IPS DF 19.7 (cell line): ENCODE measurements around the gene PCSK7.
"Not testable (repeated sequence)": the region's sequence is repeated elsewhere in the genome, so short reads cannot be mapped to it uniquely, and the experiment has no call there.

ENCODE experiments used
- DNase-seq: peaks from one replicate; pipeline ENCODE4 v3.0.0-alpha.2; 2013; ENCODE audit warnings: low read depth, low spot score

Gene PCSK7

DNA sequence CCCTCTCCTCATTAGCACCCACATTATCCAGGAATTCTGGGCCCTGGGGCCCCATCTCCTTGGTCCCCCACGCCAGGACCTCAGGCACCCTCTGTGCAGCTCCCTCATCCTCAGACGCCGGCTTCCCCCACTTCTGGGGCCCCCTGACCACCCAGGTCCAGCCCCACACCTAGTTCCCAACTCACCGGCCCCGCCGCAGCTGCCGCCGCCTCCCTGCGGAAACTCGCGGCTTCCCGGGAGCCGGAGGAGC is at the start of gene PCSK7:
TSS of gene PCSK7 (minus strand) at position 232 of the 250 bp plus-strand sequence. CDS start 2,229 bp downstream, outside the sequence.
- no peak for DNase-seq

GRCh38 chr11:117281159-117281558 is 49.3 kb upstream of the PCSK7 start:
- DNase-seq = no peak

DNA sequence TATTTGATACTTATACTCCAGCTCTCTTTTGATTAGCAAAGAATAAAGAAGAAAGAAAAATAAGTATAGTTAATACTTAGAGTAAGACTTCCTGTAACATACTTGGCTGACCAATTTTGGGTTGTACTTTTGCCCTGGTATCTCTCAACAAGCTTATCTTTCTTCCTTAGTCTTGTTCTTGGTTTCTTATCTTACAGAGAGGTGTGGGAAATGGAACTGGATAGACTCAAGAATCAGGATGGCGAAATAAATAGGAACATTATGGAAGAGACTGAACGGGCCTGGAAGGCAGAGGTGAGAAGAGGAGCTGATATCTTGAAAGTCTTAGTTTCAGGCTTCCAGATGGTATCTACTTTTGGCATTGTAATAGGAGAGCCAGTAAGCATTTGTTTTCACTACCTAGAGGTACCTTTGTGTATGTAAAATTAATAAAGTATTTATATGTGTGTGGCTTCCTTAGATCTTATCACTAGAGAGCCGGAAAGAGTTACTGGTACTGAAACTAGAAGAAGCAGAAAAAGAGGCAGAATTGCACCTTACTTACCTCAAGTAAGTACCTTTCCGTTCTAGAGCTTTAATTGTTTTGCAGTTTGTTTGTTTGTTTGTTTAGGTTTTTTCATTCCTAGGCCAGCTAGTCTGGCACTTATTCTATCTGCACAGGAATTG is 48.0 kb upstream of the PCSK7 start:
- no peak for DNase-seq

- DNase-seq = no peak
Measured at GRCh38 chr11:117278347-117278746, 46.5 kb upstream of the PCSK7 start.

DNA sequence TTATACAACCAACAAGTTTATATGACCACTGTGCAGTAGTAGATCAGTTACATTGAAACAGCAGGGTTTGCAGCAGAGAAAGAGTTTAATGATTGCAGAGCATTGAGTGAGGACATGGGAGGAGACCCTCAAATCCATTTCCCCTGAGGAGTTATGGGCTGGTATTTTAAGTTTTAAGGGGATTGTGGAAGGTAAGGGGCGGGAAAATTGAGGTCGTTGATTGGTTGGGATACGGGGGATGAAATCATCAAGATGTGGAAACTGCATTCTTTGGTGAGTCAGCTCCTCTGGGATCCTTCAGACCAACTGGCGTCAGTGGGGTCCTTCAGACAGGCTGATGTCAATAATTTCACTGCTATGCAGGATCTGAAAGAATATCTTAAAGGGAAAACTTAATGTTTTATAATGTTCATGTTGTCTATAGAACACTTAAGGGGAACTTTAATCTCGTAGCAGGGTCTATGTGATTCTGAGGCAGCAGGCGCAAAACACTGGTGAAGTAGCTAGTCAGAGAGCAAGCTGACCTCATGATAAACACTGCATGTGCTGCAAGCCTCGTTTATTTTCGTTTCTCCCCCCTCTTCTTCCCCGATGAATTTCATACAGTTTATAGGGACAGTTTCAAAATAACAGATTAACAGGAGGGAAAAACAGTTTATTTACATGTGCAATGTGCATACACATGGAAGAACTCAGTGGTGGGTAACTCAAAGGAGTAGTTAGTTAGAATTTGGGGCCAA is 41.8 kb upstream of the PCSK7 start:
- DNase-seq = peak; percentile 17

GRCh38 chr11:117272175-117272574 is 40.3 kb upstream of the PCSK7 start:
- not testable (repeated sequence) for DNase-seq

GRCh38 chr11:117271208-117271607 is 39.3 kb upstream of the PCSK7 start:
- DNase-seq = no peak

DNA sequence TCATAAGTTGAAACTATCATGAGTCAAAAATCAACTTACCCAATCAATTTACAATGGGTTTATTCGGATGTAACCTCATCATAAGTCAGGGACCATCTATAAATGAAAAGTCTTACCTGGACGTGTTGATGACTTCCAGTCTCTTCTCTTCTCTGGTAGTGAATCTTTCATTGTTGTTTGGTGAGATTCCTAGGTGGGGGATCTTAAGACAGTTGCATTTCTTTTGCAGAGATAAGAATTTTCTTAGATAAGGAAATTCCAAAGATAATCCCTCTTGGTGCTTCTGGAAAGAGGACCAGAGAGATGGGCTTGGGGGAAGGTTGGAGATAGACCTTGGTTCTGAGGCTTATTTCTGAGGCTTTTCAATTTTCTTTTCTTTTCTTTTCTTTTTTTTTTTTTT is 38.0 kb upstream of the PCSK7 start:
- DNase-seq = no peak

DNA sequence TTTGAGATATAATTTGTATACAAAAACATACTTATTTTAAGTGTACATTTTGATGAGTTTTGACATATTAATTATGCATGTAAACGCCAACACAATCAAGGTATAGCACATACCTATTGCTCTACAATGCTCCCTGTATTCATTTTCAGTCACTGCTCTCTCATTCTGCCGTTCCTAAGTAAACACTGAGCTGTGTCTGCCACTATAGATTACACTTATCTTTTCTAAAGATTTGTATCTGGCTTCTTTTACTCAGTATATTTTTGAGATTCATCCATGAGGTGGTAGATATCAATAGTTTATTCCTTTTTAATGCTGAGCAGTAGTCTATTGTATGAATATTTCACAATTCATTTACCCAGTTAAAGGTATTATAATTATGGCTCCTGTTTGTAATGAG is 33.9 kb upstream of the PCSK7 start:
- DNase-seq = no peak

DNA sequence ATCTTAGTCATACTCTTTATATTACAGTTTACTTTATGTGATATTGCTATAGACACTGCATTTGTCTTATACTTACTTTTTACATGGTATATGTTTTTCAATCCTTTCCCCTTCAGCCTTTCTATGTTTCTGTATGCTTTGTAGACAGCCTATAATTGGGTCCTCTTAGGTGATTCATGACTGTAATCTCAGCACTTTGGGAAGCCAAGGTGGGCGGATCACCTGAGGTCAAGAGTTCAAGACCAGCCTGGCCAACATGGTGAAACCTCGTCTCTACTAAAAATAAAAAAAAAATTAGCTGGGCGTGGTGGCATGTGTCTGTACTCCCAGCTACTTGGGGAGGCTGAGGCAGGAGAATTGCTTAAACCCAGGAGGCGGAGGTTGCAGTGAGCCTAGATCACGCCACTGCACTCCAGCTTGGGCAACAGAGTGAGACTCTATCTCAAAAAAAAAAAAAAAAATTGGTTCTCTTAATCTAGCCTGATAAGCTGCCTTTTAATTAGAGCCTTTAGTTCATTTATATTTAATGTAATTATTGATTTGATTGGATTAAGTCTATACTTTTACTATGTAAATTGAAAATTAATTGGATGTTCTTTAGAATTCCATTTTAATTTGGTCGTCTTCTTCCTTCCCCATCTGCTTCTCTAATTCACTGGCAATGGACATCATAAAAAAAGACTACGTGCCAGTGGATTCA is 32.9 kb upstream of the PCSK7 start:
- not testable (repeated sequence) for DNase-seq

DNA sequence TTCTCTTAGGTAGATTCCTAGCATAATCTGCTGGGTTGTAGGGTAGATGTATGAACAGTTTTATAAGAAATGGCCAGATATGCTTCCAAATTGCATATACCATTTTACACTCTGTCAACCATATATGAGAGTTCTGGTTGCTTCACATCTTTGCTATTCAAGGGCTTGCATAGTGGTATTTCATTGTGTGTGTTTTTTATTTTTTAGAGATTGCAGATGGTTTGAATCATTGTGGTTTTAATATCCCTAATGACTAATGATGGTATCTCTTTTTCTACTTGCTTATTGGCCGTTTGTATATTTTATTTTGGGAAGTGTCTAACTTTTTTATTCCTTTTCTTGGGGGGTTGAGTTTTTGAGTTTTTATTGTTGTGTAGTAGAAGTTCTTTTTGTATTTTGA is 27.5 kb upstream of the PCSK7 start:
- no peak for DNase-seq

DNA sequence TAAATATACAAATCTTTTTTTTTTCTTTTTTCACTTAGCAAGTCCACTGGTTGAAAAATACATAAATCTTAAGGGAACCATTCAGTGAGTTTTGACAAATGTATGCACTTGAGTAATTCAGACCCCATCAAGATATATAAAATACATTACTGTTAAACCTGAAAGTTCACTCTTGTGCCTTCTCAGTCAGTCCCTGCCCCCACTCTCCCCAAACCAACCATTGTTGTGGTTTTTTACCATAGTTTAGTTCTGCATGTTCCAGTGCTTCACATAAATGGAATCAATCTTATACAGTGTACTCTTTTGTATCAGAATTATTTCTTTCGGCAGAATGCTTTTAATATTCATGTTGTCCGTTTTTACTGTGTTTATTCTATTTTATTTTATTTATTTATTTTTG is 26.7 kb upstream of the PCSK7 start:
- no peak for DNase-seq

DNA sequence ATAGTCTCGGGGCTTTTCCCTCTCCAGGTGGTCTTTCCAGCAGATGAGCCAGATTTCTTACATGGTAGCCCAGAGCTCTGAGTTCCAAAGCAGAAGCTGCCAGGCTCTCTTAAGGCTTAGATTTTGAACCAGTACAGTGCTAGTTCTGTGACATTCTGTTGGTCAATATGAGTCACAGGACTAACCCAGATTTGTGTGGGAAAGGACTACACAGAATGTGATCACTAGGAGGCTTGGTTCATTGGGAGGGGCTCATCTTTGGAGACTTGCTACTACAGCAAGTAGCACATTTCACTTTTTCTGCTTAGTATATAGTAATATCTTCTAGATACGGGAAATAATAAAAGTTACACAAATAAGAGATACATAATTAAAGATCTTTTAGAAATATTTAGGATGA is 24.7 kb upstream of the PCSK7 start:
- DNase-seq = no peak

DNA sequence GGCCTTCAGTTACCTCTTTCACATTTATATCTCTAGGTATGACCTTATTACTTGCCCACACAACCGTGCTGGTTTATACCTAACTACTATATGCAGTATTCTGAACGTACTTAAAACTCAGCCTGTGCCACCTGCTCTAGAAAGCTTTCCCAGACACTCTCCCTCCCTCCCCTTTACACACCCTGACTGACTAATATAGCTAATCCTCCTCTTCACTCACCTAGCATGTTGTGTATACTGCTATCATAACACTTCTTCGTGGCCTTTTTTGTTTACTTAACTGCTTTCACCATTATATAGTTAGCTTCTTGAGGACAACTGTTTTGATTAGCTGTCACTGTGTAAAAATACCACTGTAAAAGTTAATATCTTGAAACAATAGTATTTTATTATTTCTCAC is 24.1 kb upstream of the PCSK7 start:
- no peak for DNase-seq

GRCh38 chr11:117251506-117251905 is 19.6 kb upstream of the PCSK7 start:
- DNase-seq = no peak

- DNase-seq = no peak
Measured at GRCh38 chr11:117249571-117249970, 17.7 kb upstream of the PCSK7 start.

- no peak for DNase-seq
Measured at GRCh38 chr11:117248341-117248740, 16.5 kb upstream of the PCSK7 start.

DNA sequence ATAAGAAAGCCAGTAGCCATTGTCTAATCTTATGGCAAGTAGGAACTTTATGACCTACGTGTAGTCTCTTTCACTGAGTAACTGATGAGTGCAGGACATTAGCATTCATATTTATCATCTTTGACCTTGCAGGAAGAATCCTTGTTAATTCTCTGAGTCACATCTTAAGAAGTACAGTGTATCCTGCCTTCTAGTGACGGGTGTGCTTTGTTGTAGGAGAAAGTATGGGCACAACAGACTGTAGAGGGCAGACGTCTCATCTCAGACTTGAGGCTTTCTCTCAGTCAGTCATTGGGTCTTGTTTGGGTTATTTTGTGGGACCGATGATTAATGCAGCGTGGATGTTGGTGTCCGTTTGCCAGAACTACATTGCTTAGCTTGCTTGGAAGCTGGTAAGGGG is 7.4 kb upstream of the PCSK7 start:
- no peak for DNase-seq

GRCh38 chr11:117238221-117238620 is 6.3 kb upstream of the PCSK7 start:
- DNase-seq = no peak

- no peak for DNase-seq
Measured at GRCh38 chr11:117232911-117233409, 1.1 kb upstream of the PCSK7 start.

DNA sequence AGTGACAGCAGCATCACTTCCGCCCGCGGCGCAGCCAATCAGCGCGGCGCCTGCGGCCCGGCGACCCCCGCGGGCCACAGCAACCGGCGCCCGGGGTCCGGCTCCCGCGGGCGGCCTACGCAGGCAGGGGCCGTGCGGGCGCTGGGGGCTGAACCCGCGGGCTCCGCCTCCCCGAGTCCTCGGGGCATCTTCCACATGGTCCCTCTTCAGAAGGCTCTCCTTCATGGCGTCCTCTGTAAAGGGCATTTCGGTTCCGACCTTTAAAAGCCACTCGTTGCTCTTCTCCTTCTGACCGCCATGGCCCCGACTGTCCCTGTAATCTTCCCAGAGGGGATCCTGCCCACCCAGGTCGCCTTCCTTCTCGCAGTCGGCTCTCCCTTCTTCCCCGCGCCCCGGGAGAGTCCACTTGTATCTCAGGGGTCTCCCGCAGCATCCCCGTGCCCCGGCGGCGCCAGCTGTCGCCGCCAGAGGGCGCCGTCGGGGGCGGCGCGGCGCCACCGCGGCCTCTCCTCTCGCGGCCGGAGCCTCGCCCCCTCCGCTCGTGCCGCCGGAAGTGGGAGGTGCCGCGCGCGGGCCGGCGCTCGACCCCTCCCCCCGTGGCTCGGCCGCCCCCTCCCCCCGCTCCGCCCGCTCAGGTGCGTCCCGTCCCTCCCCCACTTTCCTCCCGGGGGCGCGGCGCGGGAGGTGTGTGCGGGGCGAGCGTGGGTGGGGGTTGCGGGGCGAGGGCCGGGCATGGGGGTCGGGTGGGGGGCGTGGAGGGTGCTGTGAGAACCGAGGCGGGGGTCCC is 412 bp upstream of the PCSK7 start, which contains the start of gene RNF214:
TSS of gene RNF214 (plus strand) at position 580 of the 787 bp plus-strand sequence. CDS start 1,602 bp downstream, outside the sequence.
- DNase-seq = no peak
